Progenitor cell of endocrine pancreas (in vitro differentiated cells): ENCODE data around the gene DEAF1. TPM values are rescaled to one million over a fixed set of nuclear protein-coding genes. Genes with fewer than 3 reads are reported as not detected.

ENCODE experiments used
- DNase-seq: peaks from one replicate; pipeline ENCODE4 v3.0.0; 2021; ENCODE audit warnings: low spot score; ENCODE audit not compliant: unreplicated experiment
- H3K27ac Mint-ChIP-seq: 2 replicates; pipeline ENCODE4 v1.8.0; 2021; ENCODE audit warnings: mild to moderate bottlenecking, moderate library complexity, mixed read lengths
- H3K27me3 Mint-ChIP-seq: 2 replicates; pipeline ENCODE4 v1.8.0; 2021; ENCODE audit warnings: mixed read lengths
- H3K36me3 Mint-ChIP-seq: 2 replicates; pipeline ENCODE4 v1.8.0; 2022; ENCODE audit warnings: mixed read lengths; ENCODE audit not compliant: insufficient read depth
- H3K4me1 Mint-ChIP-seq: 2 replicates; pipeline ENCODE4 v1.8.0; 2021; ENCODE audit warnings: low read depth, mixed read lengths
- H3K4me3 Mint-ChIP-seq: 2 replicates; pipeline ENCODE4 v1.8.0; 2021; ENCODE audit warnings: low read depth, mild to moderate bottlenecking, moderate library complexity, mixed read lengths
- H3K9me3 Mint-ChIP-seq: 2 replicates; pipeline ENCODE4 v1.8.0; 2021; ENCODE audit warnings: low read depth, mixed read lengths
- CTCF ChIP-seq: fragments of 200-600 bp; sonication (generic); IDR thresholded peaks from one replicate; pipeline ENCODE4 v1.5.0; 2021; ENCODE audit warnings: antibody characterized with exemption, mild to moderate bottlenecking; ENCODE audit not compliant: unreplicated experiment
- total RNA-seq: library from RNA; stranded (reverse); gene quantifications from 2 replicates; pipeline ENCODE4 v1.2.1, GENCODE V29; 2021

The DEAF1 gene
- total RNA-seq, 1 donor from 2014 or later: 49.2 TPM

GRCh38 chr11:679271-680207 lies 15.5 kb downstream of the DEAF1 start:
- TF ChIP-seq CTCF: no peak
- Mint-ChIP-seq H3K27me3 (no peaks in the 10 kb centered on the region), H3K4me3 (no peak overlapping the region), H3K4me1 (no peaks in the 10 kb centered on the region), H3K36me3 (peaks cover 30% of the 10 kb centered on the region), H3K9me3 (no peaks in the 10 kb centered on the region), H3K27ac (no peak overlapping the region)
- no peak for DNase-seq

GRCh38 chr11:678297-678696 lies 16.7 kb downstream of the DEAF1 start:
- no peak overlapping the region for H3K27ac Mint-ChIP-seq
- no peak for TF ChIP-seq CTCF

GRCh38 chr11:674406-674805 lies 20.6 kb downstream of the DEAF1 start:
- no peaks in the 10 kb centered on the region for H3K4me1 Mint-ChIP-seq
- H3K36me3 Mint-ChIP-seq: peaks cover 22% of the 10 kb centered on the region
- H3K27me3 Mint-ChIP-seq: no peaks in the 10 kb centered on the region
- no peaks in the 10 kb centered on the region for H3K9me3 Mint-ChIP-seq
- TF ChIP-seq CTCF: no peak
- DNase-seq: no peak
- H3K4me3 Mint-ChIP-seq: no peak overlapping the region
- H3K27ac Mint-ChIP-seq: no peak overlapping the region

More at GRCh38 chr11:678297-678696, 16.7 kb downstream of the DEAF1 start:
- no peaks in the 10 kb centered on the region for H3K4me1 Mint-ChIP-seq
- no peak for DNase-seq
- no peak overlapping the region for H3K4me3 Mint-ChIP-seq
- no peaks in the 10 kb centered on the region for H3K9me3 Mint-ChIP-seq
- H3K36me3 Mint-ChIP-seq: peaks cover 30% of the 10 kb centered on the region
- H3K27me3 Mint-ChIP-seq: no peaks in the 10 kb centered on the region

- H3K4me1 Mint-ChIP-seq: no peaks in the 10 kb centered on the region
- H3K27me3 Mint-ChIP-seq: no peaks in the 10 kb centered on the region
- TF ChIP-seq CTCF: no peak
- H3K4me3 Mint-ChIP-seq: no peak overlapping the region
- H3K36me3 Mint-ChIP-seq: peaks cover 22% of the 10 kb centered on the region
- H3K9me3 Mint-ChIP-seq: no peaks in the 10 kb centered on the region
- H3K27ac Mint-ChIP-seq: no peak overlapping the region
- no peak for DNase-seq
Measured at GRCh38 chr11:673866-674265, 21.2 kb downstream of the DEAF1 start.

GRCh38 chr11:665704-666281 lies 29.2 kb downstream of the DEAF1 start:
- TF ChIP-seq CTCF: no peak
- Mint-ChIP-seq H3K4me1 (no peaks in the 10 kb centered on the region), H3K36me3 (peaks cover 9% of the 10 kb centered on the region), H3K4me3 (no peak overlapping the region), H3K27ac (no peak overlapping the region), H3K27me3 (no peaks in the 10 kb centered on the region), H3K9me3 (no peaks in the 10 kb centered on the region)
- no peak for DNase-seq
